Vagina (tissue), 2 donors: ENCODE data around the gene FOXP4. TPM values are rescaled to one million over a fixed set of nuclear protein-coding genes. Genes with fewer than 3 reads are reported as not detected.

Source experiments
- DNase-seq, 2 donors: peaks; one replicate each; pipeline ENCODE4 v3.0.0-alpha.2; 2017; ENCODE audit errors: extremely low spot score in 2 of 2
- H3K27ac ChIP-seq: fragments of 200-600 bp; sonication (generic); one replicate; pipeline ENCODE4 v1.5.1; 2019
- H3K27me3 ChIP-seq: fragments of 200-600 bp; sonication (generic); one replicate; pipeline ENCODE4 v1.5.1; 2019
- H3K36me3 ChIP-seq, 2 donors: fragments of 200-600 bp; sonication (generic); one replicate each; pipeline ENCODE4 v1.5.1; 2017 to 2019
- H3K4me1 ChIP-seq: fragments of 200-600 bp; sonication (generic); one replicate; pipeline ENCODE4 v1.5.1; 2019
- H3K4me3 ChIP-seq, 2 donors: fragments of 200-600 bp; sonication (generic); 1 replicate in 1 of 2; 2 replicates in 1 of 2; pipeline ENCODE4 v1.5.1; 2016 to 2019
- H3K9me3 ChIP-seq: fragments of 200-600 bp; sonication (generic); one replicate; pipeline ENCODE4 v1.5.1; 2019
- CTCF ChIP-seq, 3 experiments: fragments of 450-650 bp in 2 of 3; fragments of 200-600 bp in 1 of 3; sonication (generic) in 1 of 3; IDR thresholded peaks; one replicate each; pipeline ENCODE4 v1.5.1; 2017 to 2019; ENCODE audit warnings: antibody characterized with exemption in 3 of 3, mild to moderate bottlenecking in 2 of 3, moderate library complexity in 2 of 3
- POLR2A ChIP-seq, 2 donors: fragments of 450-650 bp; IDR thresholded peaks; one replicate each; pipeline ENCODE4 v1.6.1; 2017; ENCODE audit warnings: antibody characterized with exemption in 2 of 2, mild to moderate bottlenecking in 2 of 2, moderate library complexity in 2 of 2
- POLR2AphosphoS5 ChIP-seq, 2 donors: sonication (generic); formaldehyde crosslinking; IDR thresholded peaks; one replicate each; pipeline ENCODE4 v1.9.0; 2017; ENCODE audit warnings: antibody characterized with exemption in 2 of 2, mild to moderate bottlenecking in 2 of 2, low read depth in 1 of 2; ENCODE audit not compliant: insufficient read depth in 1 of 2
- intact Hi-C: fragments of 100-400 bp; cut with DNase I; formaldehyde crosslinking; loops from one replicate; pipeline ENCODE4 v1.15.1; 2023
- total RNA-seq: library from RNA; depleted of rRNA; stranded (reverse); fragments of >200 nt; gene quantifications from one replicate; pipeline ENCODE4 v1.2.3, GENCODE V29; 2016

FOXP4 gene
- total RNA-seq, 1 donor from 2014 or later, result 7.4 TPM

GRCh38 chr6:41511443-41512060, 34.6 kb upstream of the FOXP4 start:
- no peak for DNase-seq
- no peaks in the 10 kb centered on the region for H3K36me3 ChIP-seq
- TF ChIP-seq POLR2A (IDR thresholded peaks at IDR 0.05) (no peak), POLR2AphosphoS5 (IDR thresholded peaks at IDR 0.05; ENCODE audit: insufficient read depth in 1 of 2, low read depth in 1 of 2) (no peak), CTCF (IDR thresholded peaks at IDR 0.05) (no peak)

DNA sequence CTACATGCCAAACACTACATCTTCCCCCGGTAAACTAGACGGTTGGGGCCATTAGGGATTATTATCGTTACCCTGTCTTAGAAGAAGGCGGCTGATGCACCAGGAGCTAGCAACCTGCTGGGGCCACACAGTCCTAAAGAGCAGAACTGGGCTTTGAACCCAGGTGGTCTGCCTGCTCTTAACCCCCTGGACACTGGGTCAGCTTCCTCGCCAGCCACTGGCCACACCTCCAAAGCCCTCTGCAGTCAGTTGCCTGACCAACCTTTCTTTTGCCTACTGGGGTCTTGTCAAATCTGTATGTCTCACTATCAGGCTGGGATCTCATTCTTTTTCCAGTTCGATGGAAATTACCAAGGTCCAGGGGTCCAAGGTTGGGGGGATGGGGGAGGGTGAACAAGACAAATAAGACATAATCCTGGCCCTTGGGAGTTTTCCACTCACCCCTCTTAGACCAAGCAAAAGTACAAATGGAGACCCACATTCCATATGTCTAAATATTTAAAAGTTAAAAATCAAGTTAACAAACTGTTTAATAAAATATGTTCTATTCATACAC, 34.0 kb upstream of the FOXP4 start:
- Histone ChIP-seq H3K4me3 (no peak overlapping the region), H3K9me3 (no peaks in the 10 kb centered on the region), H3K4me1 (no peaks in the 10 kb centered on the region), H3K36me3 (no peaks in the 10 kb centered on the region), H3K27ac (no peak overlapping the region), H3K27me3 (no peaks in the 10 kb centered on the region)
- TF ChIP-seq CTCF (IDR thresholded peaks at IDR 0.05) (no peak), POLR2A (IDR thresholded peaks at IDR 0.05) (no peak), POLR2AphosphoS5 (IDR thresholded peaks at IDR 0.05; ENCODE audit: insufficient read depth in 1 of 2, low read depth in 1 of 2) (no peak)
- intact Hi-C loops, result no loop called here
- no peak for DNase-seq

More at GRCh38 chr6:41511443-41512060, 34.6 kb upstream of the FOXP4 start:
- Histone ChIP-seq H3K4me1 (no peaks in the 10 kb centered on the region), H3K4me3 (no peak overlapping the region), H3K27me3 (no peaks in the 10 kb centered on the region), H3K27ac (no peak overlapping the region), H3K9me3 (no peaks in the 10 kb centered on the region)
- intact Hi-C loops, result no loop called here

GRCh38 chr6:41515995-41516394, 30.2 kb upstream of the FOXP4 start:
- Histone ChIP-seq H3K9me3 (no peaks in the 10 kb centered on the region), H3K27ac (no peak overlapping the region), H3K36me3 (no peaks in the 10 kb centered on the region), H3K27me3 (no peaks in the 10 kb centered on the region), H3K4me3 (no peak overlapping the region), H3K4me1 (no peaks in the 10 kb centered on the region)
- no peak for TF ChIP-seq POLR2A (IDR thresholded peaks at IDR 0.05)
- no peak for TF ChIP-seq POLR2AphosphoS5 (IDR thresholded peaks at IDR 0.05; ENCODE audit: insufficient read depth in 1 of 2, low read depth in 1 of 2)
- no peak for TF ChIP-seq CTCF (IDR thresholded peaks at IDR 0.05)
- no peak for DNase-seq
- intact Hi-C loops, result no loop called here

- DNase-seq, result no peak
- Histone ChIP-seq H3K36me3 (no peaks in the 10 kb centered on the region), H3K27me3 (no peaks in the 10 kb centered on the region), H3K4me1 (no peaks in the 10 kb centered on the region), H3K27ac (no peak overlapping the region), H3K9me3 (no peaks in the 10 kb centered on the region), H3K4me3 (no peak overlapping the region)
- TF ChIP-seq POLR2A (IDR thresholded peaks at IDR 0.05), result no peak
- TF ChIP-seq CTCF (IDR thresholded peaks at IDR 0.05), result no peak
- no peak for TF ChIP-seq POLR2AphosphoS5 (IDR thresholded peaks at IDR 0.05; ENCODE audit: insufficient read depth in 1 of 2, low read depth in 1 of 2)
- intact Hi-C loops, result no loop called here
Measured at GRCh38 chr6:41518118-41518517, 28.1 kb upstream of the FOXP4 start.

DNA sequence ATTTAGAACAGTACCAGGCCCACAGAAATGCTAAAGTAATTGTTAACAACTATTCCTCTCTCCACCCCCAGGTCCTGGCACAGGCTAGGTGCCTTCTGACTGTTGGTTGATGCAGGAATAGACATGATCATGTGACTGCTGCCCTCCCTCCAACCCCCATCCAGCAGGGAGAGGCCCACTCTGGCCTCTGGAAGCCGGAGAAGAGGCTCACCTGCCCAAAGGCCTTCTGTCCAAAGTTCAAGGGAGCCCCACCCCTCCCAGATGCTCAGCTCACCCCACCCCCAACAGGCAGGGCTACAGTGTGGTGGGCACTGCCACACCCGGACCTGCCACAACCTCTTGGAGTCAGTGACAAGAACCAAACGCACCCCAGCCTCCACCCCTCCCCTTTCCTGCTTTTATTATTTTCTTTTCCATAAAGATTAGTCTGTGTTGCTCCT, 26.9 kb upstream of the FOXP4 start:
- H3K27ac ChIP-seq, result no peak overlapping the region
- no peaks in the 10 kb centered on the region for H3K27me3 ChIP-seq
- no peak for DNase-seq
- H3K4me3 ChIP-seq, result no peak overlapping the region
- H3K36me3 ChIP-seq, result no peaks in the 10 kb centered on the region
- intact Hi-C loops, result no loop called here
- no peaks in the 10 kb centered on the region for H3K9me3 ChIP-seq
- no peaks in the 10 kb centered on the region for H3K4me1 ChIP-seq
- TF ChIP-seq CTCF (IDR thresholded peaks at IDR 0.05) (no peak), POLR2A (IDR thresholded peaks at IDR 0.05) (no peak), POLR2AphosphoS5 (IDR thresholded peaks at IDR 0.05; ENCODE audit: insufficient read depth in 1 of 2, low read depth in 1 of 2) (no peak)
